ENCODE measurements around the gene RCN2. TPM values are rescaled to one million over a fixed set of nuclear protein-coding genes. Genes with fewer than 3 reads are reported as not detected.

Gene RCN2
- total RNA-seq, 1 donor from 2014 or later, result 82.2 TPM

DNA sequence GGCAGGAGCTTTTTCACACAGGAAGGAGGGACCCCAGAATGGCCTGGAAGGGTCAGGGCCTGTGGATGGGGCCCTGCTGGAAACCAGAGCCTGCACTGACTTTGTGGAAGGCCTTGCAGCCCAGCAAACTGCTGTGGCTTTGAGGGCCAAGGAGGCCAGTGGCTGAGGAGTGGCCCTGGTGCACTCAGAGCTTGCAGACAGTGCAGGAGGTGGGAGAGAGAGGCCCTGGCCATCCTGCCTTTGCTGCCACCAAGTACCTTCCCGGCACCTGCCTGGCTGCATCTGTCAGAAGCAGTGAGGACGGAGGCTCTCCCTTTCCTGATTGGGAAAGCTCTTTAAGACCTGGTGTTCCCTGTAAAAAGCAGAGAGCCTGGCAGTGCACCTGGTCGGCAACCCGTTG, 69.8 kb downstream of the RCN2 start:
- no peak for DNase-seq (ENCODE audit: low read depth)
- no peak for TF ChIP-seq CTCF (conservative IDR thresholded peaks at IDR 0.05; ENCODE audit: low read depth, low read length)
- H3K4me3 ChIP-seq (ENCODE audit: low read depth, low read length), result no peak overlapping the region

DNA sequence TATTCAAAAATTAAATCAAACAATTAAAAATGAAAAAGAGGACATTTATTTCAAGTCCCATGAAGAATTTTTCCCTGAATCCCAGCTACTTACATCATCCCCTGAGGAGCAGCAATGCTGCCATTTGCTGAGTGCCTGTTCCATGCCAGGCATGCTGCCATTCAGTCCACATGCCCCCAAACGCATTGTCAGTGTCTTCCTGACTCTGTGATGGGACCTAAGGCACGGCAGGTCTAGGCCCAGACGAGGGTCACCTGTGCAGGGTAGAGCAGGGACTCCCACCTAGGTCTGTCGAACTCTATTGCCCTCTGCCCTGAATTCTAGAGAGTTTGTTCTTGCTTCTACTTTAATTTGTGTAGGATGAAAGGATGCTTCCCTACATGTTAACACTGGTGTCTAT, 70.4 kb downstream of the RCN2 start:
- no peak for TF ChIP-seq CTCF (conservative IDR thresholded peaks at IDR 0.05; ENCODE audit: low read depth, low read length)
- no peak for DNase-seq (ENCODE audit: low read depth)
- H3K4me3 ChIP-seq (ENCODE audit: low read depth, low read length), result no peak overlapping the region

DNA sequence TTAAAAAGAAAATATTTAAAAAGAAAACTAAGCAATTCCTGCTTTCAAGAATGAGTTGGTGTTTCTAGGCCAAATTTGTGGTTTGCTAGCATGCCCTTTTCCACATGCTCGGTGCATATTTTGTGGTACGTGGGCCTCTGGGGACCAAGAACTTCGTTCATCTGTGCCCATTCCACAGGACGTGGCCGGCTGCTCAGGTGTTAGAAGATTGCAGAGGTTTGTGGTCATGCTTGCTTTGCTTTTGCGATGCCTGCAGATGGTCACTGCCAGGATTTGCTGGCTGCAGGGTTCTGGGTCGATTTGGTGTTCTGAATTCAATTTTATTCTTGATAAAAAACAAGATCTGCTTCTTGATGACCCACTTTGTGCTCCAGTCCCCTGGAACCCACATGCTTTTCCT, 70.9 kb downstream of the RCN2 start:
- no peak for DNase-seq (ENCODE audit: low read depth)
- TF ChIP-seq CTCF (conservative IDR thresholded peaks at IDR 0.05; ENCODE audit: low read depth, low read length), result no peak
- no peak overlapping the region for H3K4me3 ChIP-seq (ENCODE audit: low read depth, low read length)

GRCh38 chr15:77002954-77003912, 71.7 kb downstream of the RCN2 start:
- no peak for TF ChIP-seq CTCF (conservative IDR thresholded peaks at IDR 0.05; ENCODE audit: low read depth, low read length)
- no peak for DNase-seq (ENCODE audit: low read depth)
- H3K4me3 ChIP-seq (ENCODE audit: low read depth, low read length), result no peak overlapping the region

Other genes starting within 250 kb of the RCN2 start
- gene SCAPER, start 26.4 kb upstream of the RCN2 start, total RNA-seq, result 5.4 and 13.3 TPM in 2 replicates
- not detected in 2 replicates for gene PSTPIP1, start 63.4 kb downstream of the RCN2 start, total RNA-seq
- 252 and 290 TPM in 2 replicates for gene TSPAN3, start 139.4 kb downstream of the RCN2 start, total RNA-seq

Data from epithelial cell of proximal tubule (primary cell).